NCI-H526 treated with DMSO at 0.1 percent for 48 hours (cell line): Measurements from ENCODE around the gene U2AF2.

Experiments
- DNase-seq: peaks from one replicate; lab custom pipeline; 2025; lab: John Stamatoyannopoulos, UW

U2AF2 gene

GRCh38 chr19:55675661-55676354 lies 21.0 kb downstream of the U2AF2 start:
- no peak for DNase-seq

GRCh38 chr19:55676383-55676782 lies 21.5 kb downstream of the U2AF2 start:
- no peak for DNase-seq

GRCh38 chr19:55676889-55677505 lies 22.2 kb downstream of the U2AF2 start:
- no peak for DNase-seq

GRCh38 chr19:55677572-55678028 lies 22.8 kb downstream of the U2AF2 start:
- no peak for DNase-seq

GRCh38 chr19:55678121-55678671 lies 23.4 kb downstream of the U2AF2 start:
- DNase-seq, result no peak

GRCh38 chr19:55679343-55680257 lies 24.8 kb downstream of the U2AF2 start:
- no peak for DNase-seq

- DNase-seq, result no peak
These were observed 25.7 kb downstream of the U2AF2 start for GRCh38 chr19:55680339-55681130.

- no peak for DNase-seq
These were observed 26.6 kb downstream of the U2AF2 start for GRCh38 chr19:55681131-55682092.

GRCh38 chr19:55683449-55684261 lies 28.8 kb downstream of the U2AF2 start:
- no peak for DNase-seq

GRCh38 chr19:55684946-55685681 lies 30.3 kb downstream of the U2AF2 start:
- no peak for DNase-seq

GRCh38 chr19:55685776-55686175 lies 30.9 kb downstream of the U2AF2 start:
- no peak for DNase-seq

GRCh38 chr19:55686311-55687050 lies 31.6 kb downstream of the U2AF2 start:
- no peak for DNase-seq

- no peak for DNase-seq
These were observed 32.7 kb downstream of the U2AF2 start for GRCh38 chr19:55687281-55688201.

- no peak for DNase-seq
These were observed 33.8 kb downstream of the U2AF2 start for GRCh38 chr19:55688422-55689218.

GRCh38 chr19:55689411-55690108 lies 34.7 kb downstream of the U2AF2 start:
- DNase-seq, result no peak
